GM12874 (cell line): Measurements from ENCODE around the gene UNC13D.
A peak's percentile ranks its signal among the peaks of the same experiment; 100 is the strongest.

Experiments
- TF ChIP-seq, protein P1 (sequence below): IDR thresholded peaks from 2 replicates; pipeline ENCODE4 v1.5.1; 2011; ENCODE audit warnings: low read depth, mild to moderate bottlenecking, control low read depth, low read length, moderate library complexity; ENCODE audit not compliant: insufficient read depth

UNC13D gene

DNA sequence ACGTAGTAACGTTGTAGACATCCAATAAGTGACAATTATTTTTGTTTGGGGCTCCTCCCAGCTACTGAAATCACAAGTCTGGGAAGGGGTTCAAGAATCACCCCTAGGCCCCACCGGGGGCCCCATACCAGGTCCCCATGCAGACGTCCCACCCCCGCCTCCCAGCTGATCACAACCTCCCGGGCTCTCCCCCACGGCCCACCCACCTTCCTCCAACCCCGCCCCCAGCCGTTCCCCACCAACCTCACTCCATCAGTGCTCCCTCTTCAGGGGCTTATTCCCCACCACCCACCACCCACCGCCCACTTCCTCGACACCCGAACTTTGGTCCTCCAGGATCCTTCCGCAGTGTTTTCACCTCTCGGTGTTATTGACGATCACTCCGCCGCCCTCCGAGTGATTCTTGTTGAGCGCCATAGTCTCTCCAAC lies 10.7 kb upstream of the UNC13D start:
- TF ChIP-seq, protein P1, sequence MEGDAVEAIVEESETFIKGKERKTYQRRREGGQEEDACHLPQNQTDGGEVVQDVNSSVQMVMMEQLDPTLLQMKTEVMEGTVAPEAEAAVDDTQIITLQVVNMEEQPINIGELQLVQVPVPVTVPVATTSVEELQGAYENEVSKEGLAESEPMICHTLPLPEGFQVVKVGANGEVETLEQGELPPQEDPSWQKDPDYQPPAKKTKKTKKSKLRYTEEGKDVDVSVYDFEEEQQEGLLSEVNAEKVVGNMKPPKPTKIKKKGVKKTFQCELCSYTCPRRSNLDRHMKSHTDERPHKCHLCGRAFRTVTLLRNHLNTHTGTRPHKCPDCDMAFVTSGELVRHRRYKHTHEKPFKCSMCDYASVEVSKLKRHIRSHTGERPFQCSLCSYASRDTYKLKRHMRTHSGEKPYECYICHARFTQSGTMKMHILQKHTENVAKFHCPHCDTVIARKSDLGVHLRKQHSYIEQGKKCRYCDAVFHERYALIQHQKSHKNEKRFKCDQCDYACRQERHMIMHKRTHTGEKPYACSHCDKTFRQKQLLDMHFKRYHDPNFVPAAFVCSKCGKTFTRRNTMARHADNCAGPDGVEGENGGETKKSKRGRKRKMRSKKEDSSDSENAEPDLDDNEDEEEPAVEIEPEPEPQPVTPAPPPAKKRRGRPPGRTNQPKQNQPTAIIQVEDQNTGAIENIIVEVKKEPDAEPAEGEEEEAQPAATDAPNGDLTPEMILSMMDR, result no peak

DNA sequence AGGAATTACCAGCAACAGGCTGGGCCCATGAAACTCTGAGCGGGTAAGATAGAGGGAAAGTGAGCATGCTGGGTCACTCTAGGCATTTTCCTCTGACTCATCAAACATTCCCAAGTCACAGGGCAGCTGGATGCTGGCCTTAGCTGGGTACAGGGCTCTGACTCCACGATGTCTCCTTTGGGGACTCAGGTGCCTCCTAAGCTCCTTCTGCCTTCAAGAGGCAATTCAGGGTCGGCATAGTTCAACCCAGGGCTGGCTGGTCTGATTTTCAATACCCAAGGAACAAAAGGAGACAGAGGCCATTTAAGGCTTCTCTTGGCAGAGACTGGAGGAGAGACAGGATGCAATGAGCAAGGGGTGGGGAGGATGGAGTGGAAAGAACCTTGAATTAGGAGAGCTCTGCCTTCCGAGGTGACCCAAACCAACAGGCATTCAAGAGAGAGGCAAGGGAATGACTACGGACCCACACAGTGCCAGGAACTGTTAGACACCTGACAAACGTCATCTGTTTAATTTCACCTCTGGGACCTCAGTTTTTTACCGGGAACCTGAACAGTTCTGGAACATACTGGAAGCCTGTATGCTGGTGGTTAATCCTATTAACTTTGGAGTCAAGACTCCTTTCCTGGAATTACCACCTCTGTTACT lies 10.0 kb upstream of the UNC13D start:
- TF ChIP-seq, protein P1, result no peak

DNA sequence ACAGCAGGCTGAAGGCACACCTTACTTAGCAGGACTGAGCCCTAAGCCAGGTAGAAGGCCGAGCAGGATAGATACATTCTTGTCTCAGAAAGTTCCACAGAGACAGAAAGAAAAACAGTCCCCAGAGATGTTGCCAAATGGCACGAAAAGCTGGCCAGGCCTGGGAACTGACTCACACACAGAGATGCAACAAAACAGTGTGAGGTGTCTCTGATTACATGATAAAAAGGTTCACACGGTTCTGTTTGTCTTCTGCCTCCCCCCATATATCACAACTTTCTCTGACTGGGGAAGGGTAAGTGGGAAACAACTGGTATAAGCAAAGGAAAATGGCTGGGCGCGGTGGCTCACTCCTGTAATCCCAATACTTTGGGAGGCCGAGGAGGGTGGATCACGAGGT lies 9.2 kb upstream of the UNC13D start:
- TF ChIP-seq, protein P1, result no peak

DNA sequence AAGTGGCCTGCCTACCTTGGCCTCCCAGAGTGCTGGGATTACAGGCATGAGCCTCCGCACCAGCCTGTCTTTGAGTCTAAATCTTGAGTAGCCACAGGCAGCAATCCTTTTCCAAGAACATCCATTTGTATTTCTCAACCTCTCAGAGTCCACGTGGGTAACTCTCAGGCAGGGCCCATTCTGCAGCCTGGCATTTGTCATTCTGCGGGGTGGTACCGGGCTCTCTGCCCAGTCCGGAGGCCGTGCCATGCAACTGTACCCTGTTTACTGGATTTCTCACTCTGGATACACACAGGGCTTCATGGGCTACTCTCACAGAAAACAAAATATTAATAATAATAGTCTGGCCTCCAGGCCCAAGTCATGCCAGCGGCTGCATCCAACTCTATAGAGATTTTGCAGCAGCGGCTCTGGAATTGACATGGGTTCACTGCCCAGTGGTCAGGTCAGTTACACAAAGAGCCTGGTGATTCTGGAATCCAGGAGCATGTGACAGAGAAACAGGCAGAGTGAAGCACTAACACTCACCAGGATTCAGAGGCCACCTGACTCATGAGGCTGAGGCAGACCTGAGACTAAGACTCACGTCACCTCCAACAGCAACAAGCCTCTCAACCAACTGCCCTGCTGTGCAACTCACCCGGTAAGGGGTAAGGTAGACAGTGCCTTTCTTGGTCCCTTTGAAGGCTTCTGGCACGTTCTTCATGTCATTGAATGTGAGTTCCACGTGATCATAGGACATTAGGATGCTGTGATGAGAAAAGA lies 6.9 kb upstream of the UNC13D start:
- TF ChIP-seq, protein P1, result no peak

DNA sequence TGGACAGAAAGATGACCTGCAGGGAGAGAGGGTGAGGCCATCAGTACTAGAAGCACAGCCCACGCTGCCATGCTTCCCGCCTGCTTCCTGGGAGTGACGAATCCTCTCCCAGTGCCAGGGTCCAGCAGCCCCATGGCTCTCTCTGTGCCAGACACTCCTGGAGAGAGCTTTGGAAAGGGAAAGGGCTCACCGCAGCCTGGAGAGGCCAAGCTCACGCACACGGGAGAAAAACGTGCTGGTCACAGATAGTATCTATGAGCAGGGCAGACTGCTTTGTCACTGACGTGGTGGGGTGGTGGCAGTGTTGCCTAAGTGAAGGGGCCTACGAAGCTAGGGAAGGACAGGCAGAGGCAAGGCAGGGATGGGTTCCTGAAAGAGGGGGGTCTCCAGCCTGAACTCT lies 5.5 kb upstream of the UNC13D start:
- TF ChIP-seq, protein P1, result no peak

DNA sequence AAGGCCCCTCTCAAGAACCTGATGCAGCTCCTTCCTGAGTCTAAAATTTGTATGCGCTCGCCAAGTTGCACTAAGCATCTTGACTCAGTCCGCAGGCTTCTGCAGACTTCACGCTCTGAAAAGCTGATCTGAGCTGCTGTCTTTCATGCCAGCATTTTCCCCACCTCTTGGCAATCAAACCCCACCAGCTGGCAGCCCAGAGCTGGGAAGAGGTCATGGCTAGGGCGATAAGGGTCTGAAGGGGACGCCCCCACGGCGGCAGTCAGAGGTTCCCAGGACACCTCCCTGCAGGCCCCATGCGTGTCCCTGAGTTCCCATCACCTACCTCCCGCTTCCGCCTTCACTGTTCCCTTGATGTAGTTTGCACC lies 5.1 kb upstream of the UNC13D start:
- TF ChIP-seq, protein P1, result no peak

DNA sequence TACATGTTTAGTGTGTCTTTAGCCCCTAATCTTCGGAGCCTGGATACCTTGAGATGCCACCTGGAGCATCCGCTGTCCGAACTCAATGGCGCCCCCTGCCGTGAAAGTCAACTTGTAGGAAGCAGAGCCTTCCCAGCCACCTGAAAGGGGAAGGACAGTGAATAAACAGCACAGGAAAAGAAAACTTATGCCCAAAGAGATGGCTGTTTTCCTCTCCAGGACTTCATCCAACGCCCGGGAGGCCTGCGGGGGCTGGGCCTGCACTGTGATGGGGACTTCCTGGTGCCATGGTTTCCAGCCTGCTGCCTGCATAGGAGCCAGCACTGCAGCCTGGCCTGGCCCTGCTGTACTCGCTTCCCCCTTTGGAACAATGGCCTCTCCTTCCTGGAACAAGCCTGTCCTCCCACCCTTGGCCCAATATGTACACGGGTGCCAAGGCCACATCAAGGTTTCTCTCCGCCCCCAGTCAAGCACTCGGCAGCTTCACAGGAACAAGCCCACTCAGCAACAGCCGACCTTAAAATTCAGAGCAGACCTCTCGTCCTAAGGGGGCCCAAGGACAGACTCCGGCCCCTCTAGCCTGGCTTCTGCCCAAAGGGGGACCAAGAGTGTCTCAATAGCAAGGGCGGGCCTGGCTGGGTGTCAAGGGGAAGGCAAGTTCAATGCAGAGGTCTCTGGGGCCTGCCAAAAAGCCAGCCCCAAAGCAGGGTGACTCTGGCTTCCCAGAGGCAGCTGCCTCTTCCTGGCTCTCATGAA lies 4.5 kb upstream of the UNC13D start:
- TF ChIP-seq, protein P1, result peak; percentile 71
